ENCODE measurements around the gene RWDD1. TPM values are rescaled to one million over a fixed set of nuclear protein-coding genes. Genes with fewer than 3 reads are reported as not detected.

Gene RWDD1, protein sequence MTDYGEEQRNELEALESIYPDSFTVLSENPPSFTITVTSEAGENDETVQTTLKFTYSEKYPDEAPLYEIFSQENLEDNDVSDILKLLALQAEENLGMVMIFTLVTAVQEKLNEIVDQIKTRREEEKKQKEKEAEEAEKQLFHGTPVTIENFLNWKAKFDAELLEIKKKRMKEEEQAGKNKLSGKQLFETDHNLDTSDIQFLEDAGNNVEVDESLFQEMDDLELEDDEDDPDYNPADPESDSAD
- total RNA-seq, result 22.1 and 29.8 TPM in 2 replicates

DNA sequence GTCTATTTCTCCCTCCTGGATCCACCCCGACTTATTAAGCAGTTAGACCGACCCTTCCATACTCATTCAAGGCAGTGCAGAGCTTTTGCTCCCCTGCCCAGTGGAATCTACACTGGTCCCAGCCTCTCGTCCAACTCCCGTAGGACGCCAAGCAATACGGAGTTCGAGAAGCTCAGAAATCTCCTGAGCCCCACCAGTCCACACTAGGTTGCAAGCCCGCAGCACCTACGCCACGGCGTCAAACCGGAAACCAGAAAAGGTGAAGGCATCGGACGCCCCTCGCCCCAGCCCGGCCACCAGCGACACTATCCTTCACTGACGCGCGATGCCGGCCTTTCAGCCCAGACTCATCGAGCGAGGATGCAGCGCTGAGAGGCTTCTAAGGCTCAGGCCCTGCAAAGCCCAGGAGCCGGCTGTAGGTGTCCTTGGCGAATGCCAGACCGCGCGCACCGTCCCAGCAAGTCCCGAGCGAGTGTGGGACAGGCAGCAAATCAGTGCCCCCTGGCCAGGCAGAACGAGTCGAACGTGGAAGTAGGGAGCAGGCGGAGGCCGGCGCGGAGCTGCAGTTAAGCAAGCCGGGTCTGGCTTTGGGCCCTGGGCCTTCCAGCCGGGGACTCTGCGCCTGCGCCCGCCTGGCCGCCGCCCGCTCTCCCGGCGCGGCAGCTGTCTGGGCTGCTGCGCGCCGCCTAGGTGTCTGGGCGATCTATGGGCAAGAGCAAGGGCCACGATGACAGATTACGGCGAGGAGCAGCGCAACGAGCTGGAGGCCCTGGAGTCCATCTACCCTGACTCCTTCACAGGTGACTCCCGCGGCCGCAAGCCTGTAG, at the start of gene RWDD1:
Gene RWDD1, plus strand, starts transcription at position 649 of the 827 bp plus-strand sequence. Its CDS starts 79 bp downstream, at position 728.

DNA sequence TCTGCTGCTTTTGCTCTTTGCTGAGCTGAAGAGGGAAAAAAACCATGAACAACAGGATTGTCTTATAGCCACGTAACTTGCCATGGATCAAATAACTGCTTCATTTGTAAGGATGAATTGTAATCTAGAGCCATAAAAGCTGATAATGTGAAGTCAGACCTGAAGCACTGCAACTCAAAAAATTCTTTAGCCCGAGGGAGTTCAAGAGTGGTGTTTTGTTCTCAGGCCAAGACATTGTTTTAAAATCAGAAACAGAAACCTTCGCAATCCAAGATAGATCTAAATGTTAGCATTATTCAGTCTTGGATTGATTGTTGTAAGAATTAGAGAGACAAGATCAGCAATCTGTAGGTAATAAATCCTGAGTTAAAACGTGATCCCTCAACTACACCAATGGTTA, 25.7 kb upstream of the RWDD1 start, which contains the start of gene TRAPPC3L:
Gene TRAPPC3L, minus strand, starts transcription at position 34 of the 400 bp plus-strand sequence. CDS start 170 bp downstream, outside the sequence.

DNA sequence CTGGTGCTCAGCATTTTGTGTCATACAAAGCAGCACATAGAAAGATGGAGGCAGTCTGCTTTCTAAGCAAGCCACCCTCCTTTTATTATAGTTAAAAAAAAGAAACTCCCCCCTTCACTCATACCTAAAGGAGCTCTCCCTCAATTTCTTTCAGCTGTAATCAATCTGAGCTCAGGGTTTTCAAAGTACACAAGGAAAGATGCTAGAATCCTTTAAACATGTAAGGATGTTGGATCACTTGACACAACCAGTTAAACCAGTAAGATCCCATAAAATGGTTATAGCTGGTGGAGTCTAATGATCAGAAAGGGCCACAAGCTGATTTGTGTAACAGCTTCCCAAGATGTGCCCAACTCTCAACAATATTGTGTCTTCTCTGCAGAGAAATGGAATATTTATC, 17.9 kb upstream of the RWDD1 start, which contains the start of gene CALHM4:
Gene CALHM4, plus strand, starts transcription at position 301 of the 400 bp plus-strand sequence. Its CDS starts 43 bp downstream, at position 344.

DNA sequence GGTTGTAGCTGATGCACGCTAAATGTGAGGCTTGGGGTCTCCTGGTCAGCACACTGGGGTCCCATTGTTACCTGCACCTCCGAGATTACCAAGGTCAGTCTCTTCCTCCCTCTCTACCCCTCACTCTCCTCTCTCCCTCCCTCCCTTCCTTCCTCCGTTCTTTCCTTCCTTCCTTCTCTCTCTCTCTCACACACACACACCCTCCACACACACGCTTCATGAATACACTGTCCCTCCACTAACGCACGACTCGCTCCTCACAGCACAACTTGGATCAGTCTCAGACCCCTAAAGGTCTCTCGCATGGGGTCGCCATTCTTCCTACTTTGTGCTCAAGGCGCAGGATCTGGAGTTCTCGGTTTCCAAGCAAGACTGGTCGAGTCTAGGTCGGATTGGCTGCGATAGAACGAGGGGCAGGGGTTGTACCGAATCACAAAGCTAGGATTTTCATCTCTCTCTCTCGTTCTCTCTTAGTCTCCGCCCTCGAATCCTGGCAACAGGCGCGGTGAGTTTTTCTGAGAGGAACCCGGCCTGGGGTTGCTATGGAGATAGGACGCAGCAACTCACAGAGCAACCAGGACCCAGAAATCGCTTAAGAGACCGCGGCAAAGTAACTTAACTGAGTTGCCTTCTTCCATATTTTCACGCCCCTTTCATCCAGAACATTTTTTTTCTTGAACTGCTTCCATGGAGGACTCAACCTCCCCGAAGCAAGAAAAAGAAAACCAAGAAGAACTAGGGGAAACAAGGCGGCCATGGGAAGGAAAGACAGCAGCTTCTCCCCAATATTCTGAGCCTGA, 44.8 kb downstream of the RWDD1 start, which contains the start of gene RSPH4A:
Gene RSPH4A, plus strand, starts transcription at position 543 of the 800 bp plus-strand sequence. Its CDS starts 145 bp downstream, at position 688.

Other genes starting within 250 kb of the RWDD1 start
- gene DSE, start 200.6 kb upstream of the RWDD1 start, total RNA-seq, result 22.4 and 25.0 TPM in 2 replicates
- gene CALHM6, start 110.1 kb upstream of the RWDD1 start, total RNA-seq, result 1.8 and 2.2 TPM in 2 replicates
- 1.5 TPM in 2 replicates for gene CALHM5, start 59.9 kb upstream of the RWDD1 start, total RNA-seq
- not detected in 2 replicates for gene TRAPPC3L, start 25.8 kb upstream of the RWDD1 start, total RNA-seq
- not detected in 2 replicates for gene CALHM4, start 17.8 kb upstream of the RWDD1 start, total RNA-seq
- gene RSPH4A, start 45.0 kb downstream of the RWDD1 start, total RNA-seq, result 0.17 TPM in 1 of 2 replicates, not detected in the other
- 8.2 and 8.9 TPM in 2 replicates for gene ZUP1, start 97.3 kb downstream of the RWDD1 start, total RNA-seq
- gene KPNA5, start 109.7 kb downstream of the RWDD1 start, total RNA-seq, result 3.1 and 3.7 TPM in 2 replicates
- gene FAM162B, start 194.2 kb downstream of the RWDD1 start, total RNA-seq, result 14.7 and 19.8 TPM in 2 replicates